Renal pelvis (tissue), 4 donors: ENCODE data around the gene ANKRD39. TPM values are rescaled to one million over a fixed set of nuclear protein-coding genes. Genes with fewer than 3 reads are reported as not detected.
"Not testable (repeated sequence)": the region's sequence is repeated elsewhere in the genome, so short reads cannot be mapped to it uniquely, and the experiment has no call there.

ENCODE experiments used
- DNase-seq: peaks from one replicate; pipeline ENCODE4 v3.0.0-alpha.2; 2013
- polyA plus RNA-seq, 3 donors: library from polyadenylated mRNA; unstranded; fragments of 120-200 nt; gene quantifications; one replicate each; pipeline ENCODE4 v1.2.1, GENCODE V29; 2013; ENCODE audit not compliant: insufficient read length in 3 of 3

ANKRD39 gene
- polyA plus RNA-seq, 3 donors, result 8.5 to 11.3 (median 11.0) TPM

DNA sequence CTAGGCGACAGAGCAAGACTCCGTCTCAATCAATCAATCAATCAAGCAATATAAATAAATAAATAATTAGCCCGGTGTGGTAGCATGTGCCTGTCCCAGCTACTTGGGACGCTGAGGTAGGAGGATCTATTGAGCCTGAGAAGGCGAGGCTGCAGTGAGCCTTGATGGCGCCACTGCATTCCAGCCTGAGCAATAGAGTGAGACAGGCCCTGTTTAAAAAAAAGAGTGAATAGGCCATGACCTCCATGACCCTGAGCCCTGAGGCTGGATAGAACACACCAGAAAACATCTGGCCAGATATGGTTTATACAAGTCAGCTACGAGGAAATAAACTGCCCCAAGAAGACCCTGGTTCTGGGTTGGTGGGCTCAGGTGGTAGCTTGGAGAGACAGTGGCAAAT is 32.4 kb upstream of the ANKRD39 start:
- no peak for DNase-seq

DNA sequence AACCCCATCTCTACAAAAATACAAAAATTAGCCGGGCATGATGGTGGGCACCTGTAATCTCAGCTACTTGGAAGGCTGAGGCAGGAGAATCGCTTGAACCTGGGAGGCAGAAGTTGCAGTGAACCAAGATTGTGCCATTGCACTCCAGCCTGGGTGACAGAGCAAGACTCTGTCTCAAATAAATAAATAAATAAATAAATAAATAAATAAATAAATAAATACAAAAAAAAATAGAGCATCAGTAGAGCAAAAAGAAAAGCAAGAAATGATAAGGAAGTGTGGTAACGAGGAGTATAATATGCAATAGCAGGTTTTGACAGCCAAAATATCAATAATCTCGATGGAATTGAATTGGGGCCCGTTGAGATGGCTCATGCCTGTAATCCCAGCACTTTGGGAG is 31.7 kb upstream of the ANKRD39 start:
- DNase-seq, result not testable (repeated sequence)

DNA sequence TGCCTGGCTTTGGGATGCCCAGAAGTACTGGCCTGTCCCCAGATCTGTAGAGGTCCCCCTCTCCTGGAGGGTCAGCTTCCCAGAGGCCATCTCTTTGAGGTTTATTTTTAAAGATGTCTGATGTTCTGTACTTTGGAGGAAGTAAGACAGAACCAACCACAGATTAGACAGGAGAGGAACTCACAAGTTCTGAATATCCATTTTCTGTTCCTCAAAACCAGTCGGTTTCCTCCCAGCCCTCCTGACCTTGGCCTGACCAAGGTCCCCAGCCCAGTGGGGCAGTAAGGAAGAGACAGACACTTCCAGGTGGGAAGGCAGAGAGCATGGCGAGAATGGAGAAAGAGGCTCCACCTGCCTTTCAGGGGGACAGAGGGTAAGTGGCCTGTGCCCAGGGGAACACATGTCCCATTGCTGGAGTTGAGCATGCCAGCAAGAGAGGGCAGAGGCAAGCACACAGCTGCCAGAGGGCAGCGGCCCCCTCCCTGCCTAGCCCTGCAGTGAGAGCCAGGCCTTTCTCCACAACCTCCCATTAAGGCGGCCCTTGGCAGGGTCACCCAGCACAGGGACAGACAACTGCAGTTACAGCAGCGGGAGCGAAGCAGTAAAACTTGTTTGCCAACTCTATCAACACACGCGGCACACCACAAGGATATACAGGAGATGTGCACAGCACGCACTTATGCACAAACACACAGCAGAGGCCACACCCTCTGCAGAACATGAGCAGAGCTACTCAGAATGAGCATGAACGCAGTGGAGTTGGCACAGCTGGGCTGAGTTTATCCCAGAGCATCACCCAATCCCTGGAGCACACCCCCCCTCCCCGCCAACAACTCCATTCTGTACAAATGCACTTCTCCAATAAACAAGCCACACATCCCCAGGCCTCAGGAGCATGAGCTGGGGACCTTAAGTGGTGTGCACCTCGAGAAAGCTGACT is 30.5 kb upstream of the ANKRD39 start:
- DNase-seq, result no peak

DNA sequence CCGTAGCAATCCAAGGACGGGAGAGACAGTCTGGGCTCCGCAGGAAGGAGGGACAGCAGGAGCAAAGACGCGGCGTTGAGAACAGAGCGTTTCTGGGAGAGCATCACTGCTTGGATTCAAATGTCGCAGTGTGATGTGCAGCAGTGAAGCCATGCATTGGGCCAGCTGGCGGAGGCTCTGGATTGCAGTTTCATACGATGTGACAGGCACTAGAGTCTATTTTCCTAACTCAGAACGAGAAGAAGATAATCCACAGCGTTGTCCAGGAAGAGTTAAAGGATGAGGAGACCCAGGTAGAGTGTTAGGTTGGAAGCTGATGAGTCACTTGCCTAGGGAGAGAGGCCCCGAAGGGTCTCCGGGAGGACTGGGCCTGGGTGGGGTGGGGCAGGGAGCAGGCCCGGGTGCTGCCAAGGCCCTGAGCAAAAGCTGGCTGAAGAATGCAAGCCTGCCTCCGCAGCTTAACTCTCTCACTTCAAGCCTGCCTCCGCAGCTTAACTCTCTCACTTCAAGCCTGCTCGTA is 29.7 kb upstream of the ANKRD39 start:
- DNase-seq, result no peak

DNA sequence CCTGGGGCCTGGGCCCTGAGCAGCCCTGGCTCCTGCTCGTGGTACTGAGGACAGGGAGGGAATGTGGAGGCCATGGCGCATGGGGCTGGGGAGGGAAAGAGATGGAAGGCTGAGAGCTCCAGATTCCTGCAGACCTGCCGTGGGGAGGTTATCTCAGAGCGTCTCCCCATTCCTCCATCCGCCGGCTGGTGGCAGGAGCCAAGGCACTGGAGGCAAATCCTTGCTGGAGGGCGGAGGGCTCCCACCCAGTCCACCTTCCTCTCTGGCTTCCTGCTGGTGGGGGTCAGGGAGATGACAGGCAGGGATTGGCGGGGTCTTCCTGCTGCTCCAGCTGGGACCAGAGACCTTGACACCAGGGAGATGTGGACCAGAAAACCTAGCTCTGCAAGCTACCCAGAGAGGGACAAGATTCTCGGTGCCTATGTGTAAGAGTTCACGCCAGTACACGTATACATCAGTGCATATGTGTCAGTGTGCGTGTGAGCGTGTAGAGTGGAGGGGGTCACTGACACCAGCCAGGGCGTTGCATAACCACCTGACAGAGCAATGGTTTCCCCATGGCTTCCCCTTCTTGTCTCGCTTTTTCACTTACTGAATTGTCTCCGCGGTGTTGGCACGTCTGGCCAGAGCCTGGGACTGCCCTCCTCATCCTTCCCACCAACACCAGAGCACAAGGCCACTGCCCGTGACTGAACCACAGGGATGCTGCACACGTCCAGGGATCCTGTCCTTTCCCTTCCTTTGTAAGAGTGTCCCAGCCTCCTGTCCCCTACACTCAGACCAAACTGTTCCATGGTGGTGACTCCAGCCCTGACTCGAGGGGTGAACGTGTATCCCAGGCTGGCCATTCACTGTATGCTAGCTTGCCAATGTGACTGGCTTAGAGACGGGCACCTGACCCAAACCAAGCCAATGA is 27.9 kb upstream of the ANKRD39 start:
- DNase-seq, result no peak

DNA sequence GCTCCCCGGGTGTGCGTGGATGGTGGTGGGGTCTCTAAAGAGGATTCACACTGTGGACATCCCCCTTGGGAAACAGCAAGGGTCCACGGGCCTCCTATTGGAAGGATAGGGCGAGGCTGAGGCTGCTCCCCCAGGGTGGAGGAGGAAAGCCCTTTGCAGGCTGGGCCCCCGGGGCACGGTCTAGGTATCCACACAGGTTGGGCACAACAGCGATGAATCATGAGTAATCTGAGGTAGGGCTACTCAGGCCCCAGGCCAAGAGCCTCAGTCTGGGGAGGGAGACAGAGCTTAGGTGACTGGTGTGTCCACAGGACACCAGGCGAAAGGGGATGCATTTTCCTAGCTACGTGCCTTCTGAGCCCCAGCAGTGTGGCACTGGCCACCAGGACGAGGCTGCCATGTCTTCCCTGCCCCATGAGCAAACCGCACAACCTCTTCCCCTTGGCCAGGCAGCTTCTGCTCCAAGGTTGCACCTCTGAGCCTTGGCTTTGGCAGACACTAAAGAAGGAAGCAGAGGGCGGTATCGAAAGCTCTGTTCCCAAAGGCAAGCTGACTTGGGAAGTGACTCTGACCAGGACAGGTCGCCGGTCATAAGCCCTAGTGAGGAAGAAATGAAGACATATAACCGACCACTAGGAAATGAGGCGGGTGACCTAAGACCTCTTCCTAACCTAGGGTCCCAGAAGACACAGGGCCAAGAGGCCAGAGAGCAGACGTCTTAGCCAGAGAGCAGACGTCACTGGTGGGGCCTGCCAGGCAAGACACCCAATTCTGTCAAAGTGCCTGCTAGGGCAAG is 26.7 kb upstream of the ANKRD39 start:
- DNase-seq, result no peak

GRCh38 chr2:96883306-96883705 is 25.5 kb upstream of the ANKRD39 start:
- no peak for DNase-seq

GRCh38 chr2:96882906-96883305 is 25.1 kb upstream of the ANKRD39 start:
- DNase-seq, result no peak

GRCh38 chr2:96882230-96882629 is 24.4 kb upstream of the ANKRD39 start:
- no peak for DNase-seq

GRCh38 chr2:96881349-96882195 is 23.8 kb upstream of the ANKRD39 start:
- no peak for DNase-seq

GRCh38 chr2:96880891-96881273 is 23.1 kb upstream of the ANKRD39 start:
- DNase-seq, result no peak

GRCh38 chr2:96879545-96880040 is 21.8 kb upstream of the ANKRD39 start:
- no peak for DNase-seq

DNA sequence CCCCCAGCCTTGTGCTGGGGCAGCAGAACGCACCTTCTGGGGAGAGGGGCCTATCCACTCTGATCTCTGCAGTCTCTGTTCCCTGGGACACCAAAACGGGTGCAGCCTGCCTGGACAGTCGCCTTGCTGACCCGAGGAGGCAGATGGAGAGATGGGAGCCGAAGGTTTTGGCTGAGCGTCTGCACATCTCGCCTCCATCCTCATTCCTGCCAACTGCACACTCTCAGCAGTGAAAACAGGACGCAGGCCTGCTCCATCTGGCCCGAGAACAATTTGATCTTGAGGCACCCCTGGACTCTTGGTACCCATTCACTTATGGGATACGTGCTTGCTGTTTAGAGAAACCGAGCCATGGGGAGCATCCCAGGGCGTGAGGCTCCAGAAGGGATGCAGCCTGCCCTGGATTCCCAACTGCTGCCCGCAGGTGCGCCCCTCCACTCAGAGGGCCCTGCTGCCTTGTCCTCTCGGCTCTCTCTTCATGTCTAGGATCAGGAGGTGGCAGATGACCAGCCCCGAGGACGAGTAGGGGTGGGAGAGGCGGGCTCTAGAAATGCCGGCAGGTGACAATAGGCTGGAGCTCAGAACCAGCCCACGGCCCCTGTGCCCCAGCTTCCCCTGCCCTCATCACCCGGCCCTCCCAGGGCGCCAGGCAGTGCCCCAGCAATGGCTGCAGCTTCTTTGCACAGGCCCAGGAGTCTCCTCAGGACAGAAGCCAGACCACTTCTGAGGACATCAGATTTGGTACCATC is 21.2 kb upstream of the ANKRD39 start:
- no peak for DNase-seq

DNA sequence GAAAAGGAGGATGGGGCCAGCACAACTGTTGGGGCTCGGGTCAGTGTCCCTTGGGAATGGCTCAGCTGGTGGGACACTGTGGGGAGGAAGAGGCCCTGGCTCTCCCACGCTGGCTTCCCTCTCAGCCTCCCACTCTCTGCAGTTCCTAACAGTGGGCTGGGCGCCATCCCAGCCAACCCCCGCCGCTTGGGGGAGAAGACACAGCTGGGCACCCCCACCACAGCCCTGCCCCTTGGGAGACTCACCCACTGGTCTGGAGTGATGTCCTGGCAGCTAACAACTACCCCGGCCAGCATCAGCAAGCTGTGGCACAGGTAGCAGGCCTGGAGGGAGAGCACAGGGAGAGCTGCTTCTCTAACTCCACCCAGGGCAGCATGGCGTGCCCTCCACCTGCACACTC is 20.4 kb upstream of the ANKRD39 start:
- no peak for DNase-seq

DNA sequence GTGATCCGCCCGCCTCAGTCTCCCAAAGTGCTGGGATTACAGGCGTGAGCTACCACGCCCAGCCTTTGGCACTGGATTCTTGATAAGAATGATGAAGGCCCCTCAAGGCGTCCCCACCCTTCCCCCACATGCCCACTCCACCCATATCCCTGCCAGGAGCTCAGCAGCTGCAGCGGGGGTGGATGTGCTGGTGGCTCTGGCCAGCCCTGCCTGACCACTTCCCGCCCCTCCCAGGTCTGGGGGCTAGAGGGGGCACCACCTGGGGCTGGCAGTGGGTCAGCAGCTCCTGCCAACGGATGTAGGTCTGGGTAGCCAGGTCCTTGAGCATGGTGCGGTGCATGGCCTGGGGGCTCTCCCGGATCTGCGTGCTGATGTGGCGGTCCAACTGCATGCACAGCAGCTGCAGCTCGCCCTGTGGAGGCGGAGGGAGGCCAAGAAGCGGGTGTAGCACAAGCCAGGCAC is 19.8 kb upstream of the ANKRD39 start:
- no peak for DNase-seq

- DNase-seq, result no peak
Observed at GRCh38 chr2:96877042-96877451, 19.2 kb upstream of the ANKRD39 start.

GRCh38 chr2:96876269-96877041 is 18.6 kb upstream of the ANKRD39 start:
- no peak for DNase-seq

DNA sequence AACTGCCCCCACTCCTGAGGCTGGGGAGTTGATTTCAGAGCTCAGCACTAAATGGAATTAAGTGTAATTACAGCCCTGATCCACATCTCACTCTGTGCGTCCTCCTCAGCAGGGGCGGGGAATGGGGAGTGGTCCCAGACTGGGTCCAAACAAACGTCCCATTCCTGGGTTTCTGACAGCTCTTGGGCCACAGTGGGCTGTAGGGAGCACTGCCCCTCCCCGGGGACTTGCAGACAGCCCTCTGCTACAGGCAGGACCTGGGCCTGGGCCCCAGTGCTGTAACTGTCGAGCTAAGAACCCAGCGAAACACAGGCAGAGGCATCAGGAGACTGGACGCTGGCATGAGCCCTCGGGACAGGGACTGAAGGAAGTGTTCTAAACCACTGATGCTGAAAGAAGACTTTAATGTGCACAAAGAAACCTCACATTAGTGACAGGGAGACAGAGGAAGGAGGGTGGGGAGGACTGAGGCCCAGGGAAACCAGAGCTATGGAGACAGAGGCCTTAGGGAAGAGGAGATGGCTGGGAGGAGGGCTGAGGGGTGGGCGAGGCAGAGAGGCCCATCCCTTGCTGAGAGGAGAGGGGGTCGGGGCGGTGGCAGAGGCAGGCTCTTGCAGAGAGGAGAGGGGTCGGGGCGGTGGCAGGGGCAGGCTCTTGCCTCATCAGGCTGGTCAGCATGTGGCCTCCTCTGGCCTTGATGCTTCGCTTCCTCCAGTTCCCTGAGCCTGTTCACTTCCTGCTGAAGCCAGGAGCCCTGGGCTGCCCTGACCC is 17.9 kb upstream of the ANKRD39 start:
- DNase-seq, result no peak
